Neural cell (in vitro differentiated cells): ENCODE results near the gene IGSF21. TPM values are rescaled to one million over a fixed set of nuclear protein-coding genes. Genes with fewer than 3 reads are reported as not detected.

ENCODE experiments used
- H2AFZ ChIP-seq: fragments of 200-600, 300-800 bp; sonication (generic), shearing (Covaris generic); 2 replicates; pipeline ENCODE4 v1.6.0; 2014; ENCODE audit warnings: low read depth, mild to moderate bottlenecking, antibody characterized with exemption, low read length, moderate library complexity
- H3F3A ChIP-seq: fragments of 200-600 bp; shearing (Covaris generic); 2 replicates; pipeline ENCODE4 v1.6.1; 2016; ENCODE audit warnings: mild to moderate bottlenecking, moderate library complexity, mixed read lengths, antibody characterized with exemption, low read length; ENCODE audit not compliant: insufficient read depth, poor library complexity, severe bottlenecking
- H3K27ac ChIP-seq: fragments of 200-600, 300-800 bp; sonication (generic), shearing (Covaris generic); 2 replicates; pipeline ENCODE4 v1.5.1; 2014; ENCODE audit warnings: mild to moderate bottlenecking, low read length, moderate library complexity
- H3K27me3 ChIP-seq: fragments of 300-800, 200-600 bp; sonication (generic), shearing (Covaris generic); 2 replicates; pipeline ENCODE4 v1.6.0; 2014; ENCODE audit warnings: mild to moderate bottlenecking, low read depth, low read length, moderate library complexity; ENCODE audit not compliant: insufficient read depth
- H3K36me3 ChIP-seq: fragments of 300-800, 200-600 bp; sonication (generic), shearing (Covaris generic); 2 replicates; pipeline ENCODE4 v1.5.1; 2014; ENCODE audit warnings: mild to moderate bottlenecking, antibody characterized with exemption, low read length, moderate library complexity; ENCODE audit not compliant: insufficient read depth
- H3K4me2 ChIP-seq: fragments of 300-800, 200-600 bp; sonication (generic), shearing (Covaris generic); 2 replicates; pipeline ENCODE4 v1.6.0; 2014; ENCODE audit warnings: mild to moderate bottlenecking, low read length
- H3K4me3 ChIP-seq: fragments of 300-800, 200-600 bp; sonication (generic), shearing (Covaris generic); 2 replicates; pipeline ENCODE4 v1.5.1; 2014; ENCODE audit warnings: mild to moderate bottlenecking, low read length, moderate library complexity
- H3K79me2 ChIP-seq: fragments of 200-600 bp; shearing (Covaris generic); replicated peaks from 2 replicates; pipeline ENCODE4 v1.6.0; 2014; ENCODE audit warnings: mild to moderate bottlenecking, low read length, moderate library complexity; ENCODE audit not compliant: insufficient read depth
- H3K9ac ChIP-seq: fragments of 300-800, 200-600 bp; sonication (generic), shearing (Covaris generic); 2 replicates; pipeline ENCODE4 v1.6.1; 2016; ENCODE audit warnings: mild to moderate bottlenecking, low read length, mixed read lengths
- H3K9me2 ChIP-seq: fragments of 200-600 bp; shearing (Covaris generic); 2 replicates; pipeline ENCODE4 v1.6.1; 2016; ENCODE audit warnings: mild to moderate bottlenecking, low read length, mixed read lengths; ENCODE audit not compliant: insufficient read depth
- H3K9me3 ChIP-seq: fragments of 200-600, 300-800 bp; sonication (generic), shearing (Covaris generic); 2 replicates; pipeline ENCODE4 v1.6.1; 2016; ENCODE audit warnings: mild to moderate bottlenecking, mixed run types, low read length, moderate library complexity, mixed read lengths
- H4K20me1 ChIP-seq: fragments of 200-600 bp; shearing (Covaris generic); 2 replicates; pipeline ENCODE4 v1.6.1; 2016; ENCODE audit warnings: mild to moderate bottlenecking, mixed run types; ENCODE audit not compliant: insufficient read depth
- CTCF ChIP-seq: fragments of 450-650 bp; IDR thresholded peaks from 2 replicates; pipeline ENCODE4 v1.5.1; 2014; ENCODE audit warnings: antibody characterized with exemption, mild to moderate bottlenecking, moderate library complexity; ENCODE audit not compliant: poor library complexity, severe bottlenecking
- EP300 ChIP-seq: fragments of 450-650 bp; conservative IDR thresholded peaks from 2 replicates; pipeline ENCODE4 v1.6.1; 2014; ENCODE audit warnings: antibody characterized with exemption, mild to moderate bottlenecking, moderate library complexity; ENCODE audit not compliant: poor library complexity, severe bottlenecking
- EZH2 ChIP-seq: fragments of 200-600, 300-800 bp; shearing (Covaris generic), sonication (generic); IDR thresholded peaks from 2 replicates; pipeline ENCODE4 v1.6.1; 2014; ENCODE audit warnings: antibody characterized with exemption, low read length, borderline replicate concordance, mild to moderate bottlenecking; ENCODE audit not compliant: insufficient read depth, poor library complexity, severe bottlenecking
- MXI1 ChIP-seq: fragments of 450-650 bp; conservative IDR thresholded peaks from 2 replicates; pipeline ENCODE4 v1.6.1; 2014; ENCODE audit warnings: antibody characterized with exemption, mild to moderate bottlenecking; ENCODE audit not compliant: poor library complexity, severe bottlenecking
- POLR2AphosphoS5 ChIP-seq: IDR thresholded peaks from 2 replicates; pipeline ENCODE4 v1.6.1; 2012
- RAD21 ChIP-seq: fragments of 450-650 bp; conservative IDR thresholded peaks from 2 replicates; pipeline ENCODE4 v1.6.1; 2014; ENCODE audit warnings: antibody characterized with exemption, mild to moderate bottlenecking, moderate library complexity
- REST ChIP-seq: IDR thresholded peaks from 2 replicates; pipeline ENCODE4 v1.6.1; 2012; ENCODE audit warnings: borderline replicate concordance
- SMC3 ChIP-seq: fragments of 450-650 bp; conservative IDR thresholded peaks from 2 replicates; pipeline ENCODE4 v1.6.1; 2014; ENCODE audit warnings: antibody characterized with exemption, mild to moderate bottlenecking, moderate library complexity; ENCODE audit not compliant: poor library complexity
- TAF1 ChIP-seq: IDR thresholded peaks from 2 replicates; pipeline ENCODE4 v1.6.1; 2012; ENCODE audit warnings: low read depth
- polyA plus RNA-seq: library from polyadenylated mRNA; depleted of rRNA; stranded (reverse); fragments of >200 nt; gene quantifications from 2 replicates; pipeline ENCODE4 v1.2.3, GENCODE V29; 2014

The IGSF21 gene
- polyA plus RNA-seq, 1 donor from 2014 or later = 2.4 TPM

GRCh38 chr1:18199462-18199861 is 91.9 kb downstream of the IGSF21 start:
- H3K4me2 ChIP-seq = no peak overlapping the region
- no peaks in the 10 kb centered on the region for H3K27me3 ChIP-seq
- H3K79me2 ChIP-seq = no peaks in the 10 kb centered on the region
- no peaks in the 10 kb centered on the region for H3K36me3 ChIP-seq
- no peak overlapping the region for H3K4me3 ChIP-seq
- TF ChIP-seq TAF1 (no peak), MXI1 (no peak), EP300 (no peak), EZH2 (no peak)
- no peak overlapping the region for H2AFZ ChIP-seq
- no peaks in the 10 kb centered on the region for H3K9me3 ChIP-seq
- no peak overlapping the region for H3K27ac ChIP-seq
- no peaks in the 10 kb centered on the region for H3F3A ChIP-seq
- no peaks in the 10 kb centered on the region for H3K9me2 ChIP-seq
- H3K9ac ChIP-seq = no peak overlapping the region
- H4K20me1 ChIP-seq = no peaks in the 10 kb centered on the region

DNA sequence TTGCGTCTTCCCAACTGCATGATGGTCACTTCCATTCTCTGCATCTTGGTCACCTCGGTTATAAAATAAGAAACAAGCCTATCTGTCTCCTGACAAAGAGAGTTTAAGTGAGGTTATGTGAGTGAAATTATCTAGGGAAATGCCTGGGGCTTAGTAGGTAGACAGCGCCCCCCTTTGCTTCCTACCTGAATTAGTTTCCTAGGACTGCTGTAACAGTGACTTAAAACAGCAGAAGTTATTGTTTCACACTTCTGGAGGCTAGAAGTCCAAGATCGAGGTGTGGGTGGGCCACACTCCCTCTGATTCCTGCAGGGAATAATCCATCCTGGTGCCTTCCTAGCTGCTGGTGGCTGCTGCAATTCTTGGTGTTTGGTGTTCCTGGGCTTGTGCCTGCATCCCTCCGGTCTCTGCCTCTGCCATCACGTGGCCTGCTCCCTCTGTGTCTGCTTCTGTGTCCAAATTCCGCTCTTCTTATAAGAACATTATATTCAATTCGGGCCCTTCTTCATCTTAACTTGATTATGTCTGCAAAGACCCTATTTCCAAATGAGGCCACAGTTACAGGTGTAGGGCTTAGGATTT is 92.6 kb downstream of the IGSF21 start:
- Histone ChIP-seq H3K27me3 (no peaks in the 10 kb centered on the region), H3F3A (no peaks in the 10 kb centered on the region), H3K9me3 (no peaks in the 10 kb centered on the region), H3K36me3 (no peaks in the 10 kb centered on the region), H3K9ac (no peak overlapping the region), H3K79me2 (no peaks in the 10 kb centered on the region), H4K20me1 (no peaks in the 10 kb centered on the region), H3K4me2 (no peak overlapping the region), H3K9me2 (no peaks in the 10 kb centered on the region), H2AFZ (no peak overlapping the region), H3K4me3 (no peak overlapping the region), H3K27ac (no peak overlapping the region)
- TF ChIP-seq POLR2AphosphoS5 (no peak), TAF1 (no peak), RAD21 (no peak), SMC3 (no peak), REST (no peak), MXI1 (no peak), EP300 (no peak), CTCF (no peak)

DNA sequence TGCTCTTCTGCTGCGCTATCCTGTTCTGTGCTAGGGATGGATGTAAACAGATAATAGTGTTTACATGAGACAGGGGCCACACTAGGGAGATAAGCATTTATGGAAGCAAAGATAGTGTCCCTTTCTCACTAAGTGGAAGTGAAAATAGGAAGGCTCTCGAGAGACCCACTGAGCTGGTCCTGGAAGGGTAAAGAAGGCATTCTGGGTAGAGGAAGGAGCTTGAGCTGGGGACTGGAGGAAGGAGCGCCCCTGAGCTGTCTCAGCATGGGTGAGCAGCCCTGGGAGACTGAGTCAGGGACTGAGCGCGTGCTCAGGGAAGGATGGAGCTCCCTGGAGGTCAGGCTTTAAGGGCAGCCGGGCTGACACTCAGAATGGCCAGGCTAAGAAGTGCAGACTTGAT is 93.3 kb downstream of the IGSF21 start:
- Histone ChIP-seq H3K36me3 (no peaks in the 10 kb centered on the region), H3K9ac (no peak overlapping the region), H2AFZ (no peak overlapping the region), H3F3A (no peaks in the 10 kb centered on the region), H3K4me3 (no peak overlapping the region), H3K9me3 (no peaks in the 10 kb centered on the region), H3K27me3 (no peaks in the 10 kb centered on the region), H3K27ac (no peak overlapping the region), H3K9me2 (no peaks in the 10 kb centered on the region), H3K4me2 (no peak overlapping the region), H3K79me2 (no peaks in the 10 kb centered on the region), H4K20me1 (no peaks in the 10 kb centered on the region)
- TF ChIP-seq POLR2AphosphoS5 (no peak), SMC3 (no peak), CTCF (no peak), MXI1 (no peak), EP300 (no peak), REST (no peak), EZH2 (no peak), RAD21 (no peak), TAF1 (no peak)
